ENCODE data around the gene MAVS.

GRCh38 chr20:3803289-3803688 is 43.3 kb upstream of the MAVS start:
- TF ChIP-seq FOXK1 (CRISPR knock-in tag; IDR thresholded peaks at IDR 0.05): no peak
- no peak for TF ChIP-seq CTCF (IDR thresholded peaks at IDR 0.05)
